ENCODE results near the gene MALT1. TPM values are rescaled to one million over a fixed set of nuclear protein-coding genes. Genes with fewer than 3 reads are reported as not detected.

MALT1 gene
- total RNA-seq, 8 experiments from 2014 or later, result 10.0 to 15.5 (median 13.7) TPM

GRCh38 chr18:58712930-58713329 lies 41.7 kb downstream of the MALT1 start:
- Histone ChIP-seq H3K4me3 (no peak overlapping the region), H3K27ac (no peak overlapping the region), H3K4me1 (replicated peaks in 1 of 2) (no peaks in the 10 kb centered on the region)
- in situ Hi-C loops (cut with MboI; ENCODE audit: low pct_unique_long_range_greater_than_20kb in 2 of 9, low sequenced_read_pairs in 9 of 9, unreplicated experiment in 9 of 9), result no loop called here
- no peak for ATAC-seq (replicated peaks in 6 of 8)

GRCh38 chr18:58714259-58714658 lies 43.0 kb downstream of the MALT1 start:
- in situ Hi-C loops (cut with MboI; ENCODE audit: low pct_unique_long_range_greater_than_20kb in 2 of 9, low sequenced_read_pairs in 9 of 9, unreplicated experiment in 9 of 9), result no loop called here
- no peak for ATAC-seq (replicated peaks in 6 of 8)

GRCh38 chr18:58714821-58715220 lies 43.6 kb downstream of the MALT1 start:
- Histone ChIP-seq H3K4me1 (replicated peaks in 1 of 2) (no peaks in the 10 kb centered on the region), H3K4me3 (no peak overlapping the region), H3K27ac (no peak overlapping the region)
- ATAC-seq (replicated peaks in 6 of 8), result no peak
- WGBS, 10 experiments, result 85 to 100% (median 100%) methylated on average over 1 of the region's 1 CpG; no CpG with 5 or more reads in 3 of the 10 experiments
- in situ Hi-C loops (cut with MboI; ENCODE audit: low pct_unique_long_range_greater_than_20kb in 2 of 9, low sequenced_read_pairs in 9 of 9, unreplicated experiment in 9 of 9), result no loop called here

More at GRCh38 chr18:58714259-58714658, 43.0 kb downstream of the MALT1 start:
- Histone ChIP-seq H3K4me1 (replicated peaks in 1 of 2) (no peaks in the 10 kb centered on the region), H3K4me3 (no peak overlapping the region), H3K27ac (no peak overlapping the region)
- 83 to 100% (median 100%) methylated on average over 1 to 3 of the region's 3 CpGs; no CpG with 5 or more reads in 2 of the 10 experiments for WGBS, 10 experiments

GRCh38 chr18:58715540-58715939 lies 44.3 kb downstream of the MALT1 start:
- H3K27ac ChIP-seq, result no peak overlapping the region
- ATAC-seq (replicated peaks in 6 of 8), result no peak
- in situ Hi-C loops (cut with MboI; ENCODE audit: low pct_unique_long_range_greater_than_20kb in 2 of 9, low sequenced_read_pairs in 9 of 9, unreplicated experiment in 9 of 9), result no loop called here

GRCh38 chr18:58716060-58716756 lies 44.9 kb downstream of the MALT1 start:
- in situ Hi-C loops (cut with MboI; ENCODE audit: low pct_unique_long_range_greater_than_20kb in 2 of 9, low sequenced_read_pairs in 9 of 9, unreplicated experiment in 9 of 9), result no loop called here
- ATAC-seq (replicated peaks in 6 of 8), result peak in 4 of 8 experiments; percentile 38 to 61 (median 52)

More at GRCh38 chr18:58715540-58715939, 44.3 kb downstream of the MALT1 start:
- no peaks in the 10 kb centered on the region for H3K4me1 ChIP-seq (replicated peaks in 1 of 2)
- H3K4me3 ChIP-seq, result no peak overlapping the region
- 77 to 100% (median 88%) methylated on average over 1 to 2 of the region's 2 CpGs for WGBS, 10 experiments

GRCh38 chr18:58721566-58722239 lies 50.4 kb downstream of the MALT1 start:
- ATAC-seq (replicated peaks in 6 of 8), result no peak
- WGBS, 10 experiments, result 0 to 100% (median 82%) methylated on average over 1 to 7 of the region's 9 CpGs
- H3K4me3 ChIP-seq, result no peak overlapping the region
- no peak overlapping the region for H3K27ac ChIP-seq
- no peaks in the 10 kb centered on the region for H3K4me1 ChIP-seq (replicated peaks in 1 of 2)
- in situ Hi-C loops (cut with MboI; ENCODE audit: low pct_unique_long_range_greater_than_20kb in 2 of 9, low sequenced_read_pairs in 9 of 9, unreplicated experiment in 9 of 9), result no loop called here

More at GRCh38 chr18:58716060-58716756, 44.9 kb downstream of the MALT1 start:
- Histone ChIP-seq H3K4me1 (replicated peaks in 1 of 2) (no peaks in the 10 kb centered on the region), H3K4me3 (no peak overlapping the region), H3K27ac (no peak overlapping the region)
- 32 to 93% (median 60%) methylated on average over 1 to 4 of the region's 4 CpGs for WGBS, 10 experiments

- no peak for ATAC-seq (replicated peaks in 6 of 8)
- in situ Hi-C loops (cut with MboI; ENCODE audit: low pct_unique_long_range_greater_than_20kb in 2 of 9, low sequenced_read_pairs in 9 of 9, unreplicated experiment in 9 of 9), result no loop called here
Measured at GRCh38 chr18:58723810-58724602, 52.7 kb downstream of the MALT1 start.

GRCh38 chr18:58726671-58727070 lies 55.4 kb downstream of the MALT1 start:
- in situ Hi-C loops (cut with MboI; ENCODE audit: low pct_unique_long_range_greater_than_20kb in 2 of 9, low sequenced_read_pairs in 9 of 9, unreplicated experiment in 9 of 9), result no loop called here
- 86 to 100% (median 96%) methylated on average over 1 to 6 of the region's 6 CpGs for WGBS, 10 experiments
- Histone ChIP-seq H3K4me1 (replicated peaks in 1 of 2) (no peaks in the 10 kb centered on the region), H3K27ac (no peak overlapping the region), H3K4me3 (no peak overlapping the region)
- ATAC-seq (replicated peaks in 6 of 8), result no peak

More at GRCh38 chr18:58723810-58724602, 52.7 kb downstream of the MALT1 start:
- Histone ChIP-seq H3K27ac (no peak overlapping the region), H3K4me1 (replicated peaks in 1 of 2) (no peaks in the 10 kb centered on the region), H3K4me3 (no peak overlapping the region)
- 30 to 100% (median 80%) methylated on average over 1 to 3 of the region's 3 CpGs; no CpG with 5 or more reads in 2 of the 10 experiments for WGBS, 10 experiments

GRCh38 chr18:58727776-58728500 lies 56.7 kb downstream of the MALT1 start:
- WGBS, 10 experiments, result 73 to 98% (median 86%) methylated on average over 2 to 5 of the region's 6 CpGs; no CpG with 5 or more reads in 3 of the 10 experiments
- peak in 2 of 8 experiments; percentile 50 to 51 for ATAC-seq (replicated peaks in 6 of 8)
- Histone ChIP-seq H3K4me1 (replicated peaks in 1 of 2) (no peaks in the 10 kb centered on the region), H3K4me3 (no peak overlapping the region), H3K27ac (no peak overlapping the region)
- in situ Hi-C loops (cut with MboI; ENCODE audit: low pct_unique_long_range_greater_than_20kb in 2 of 9, low sequenced_read_pairs in 9 of 9, unreplicated experiment in 9 of 9), result no loop called here

GRCh38 chr18:58728719-58729118 lies 57.5 kb downstream of the MALT1 start:
- H3K27ac ChIP-seq, result no peak overlapping the region
- WGBS, 10 experiments, result 80 to 100% (median 100%) methylated on average over 1 to 3 of the region's 3 CpGs; no CpG with 5 or more reads in 3 of the 10 experiments
- in situ Hi-C loops (cut with MboI; ENCODE audit: low pct_unique_long_range_greater_than_20kb in 2 of 9, low sequenced_read_pairs in 9 of 9, unreplicated experiment in 9 of 9), result no loop called here

GRCh38 chr18:58730618-58731017 lies 59.4 kb downstream of the MALT1 start:
- Histone ChIP-seq H3K4me1 (replicated peaks in 1 of 2) (no peaks in the 10 kb centered on the region), H3K27ac (no peak overlapping the region), H3K4me3 (no peak overlapping the region)
- 85 to 100% (median 100%) methylated on average over 1 to 2 of the region's 2 CpGs; no CpG with 5 or more reads in 1 of the 10 experiments for WGBS, 10 experiments
- no peak for ATAC-seq (replicated peaks in 6 of 8)
- in situ Hi-C loops (cut with MboI; ENCODE audit: low pct_unique_long_range_greater_than_20kb in 2 of 9, low sequenced_read_pairs in 9 of 9, unreplicated experiment in 9 of 9), result no loop called here

More at GRCh38 chr18:58728719-58729118, 57.5 kb downstream of the MALT1 start:
- ATAC-seq (replicated peaks in 6 of 8), result peak in 1 of 8 experiments; percentile 26
- Histone ChIP-seq H3K4me3 (no peak overlapping the region), H3K4me1 (replicated peaks in 1 of 2) (no peaks in the 10 kb centered on the region)

GRCh38 chr18:58732471-58732870 lies 61.2 kb downstream of the MALT1 start:
- in situ Hi-C loops (cut with MboI; ENCODE audit: low pct_unique_long_range_greater_than_20kb in 2 of 9, low sequenced_read_pairs in 9 of 9, unreplicated experiment in 9 of 9), result no loop called here
- no peak overlapping the region for H3K27ac ChIP-seq
- 90 to 100% (median 100%) methylated on average over 1 to 2 of the region's 2 CpGs; no CpG with 5 or more reads in 1 of the 10 experiments for WGBS, 10 experiments

More at GRCh38 chr18:58732471-58732870, 61.2 kb downstream of the MALT1 start:
- H3K4me1 ChIP-seq (replicated peaks in 1 of 2), result no peaks in the 10 kb centered on the region
- no peak overlapping the region for H3K4me3 ChIP-seq
- no peak for ATAC-seq (replicated peaks in 6 of 8)

Data from motor neuron (in vitro differentiated cells).